HFF-Myc (cell line): ENCODE results near the gene MYBPHL.

Experiments
- DNase-seq: peaks from one replicate; pipeline ENCODE4 v3.0.0-alpha.2; 2011; ENCODE audit warnings: low read depth; ENCODE audit errors: extremely low read depth
- H3K4me3 ChIP-seq: replicated peaks from 2 replicates; pipeline ENCODE4 v1.5.1; 2011; ENCODE audit warnings: low read depth, mild to moderate bottlenecking, control low read depth, low read length
- TF ChIP-seq, protein P1 (sequence below): IDR thresholded peaks from 2 replicates; pipeline ENCODE4 v1.5.1; 2012; ENCODE audit warnings: mild to moderate bottlenecking, low read depth, low read length, control low read depth; ENCODE audit errors: missing control alignments

MYBPHL gene

DNA sequence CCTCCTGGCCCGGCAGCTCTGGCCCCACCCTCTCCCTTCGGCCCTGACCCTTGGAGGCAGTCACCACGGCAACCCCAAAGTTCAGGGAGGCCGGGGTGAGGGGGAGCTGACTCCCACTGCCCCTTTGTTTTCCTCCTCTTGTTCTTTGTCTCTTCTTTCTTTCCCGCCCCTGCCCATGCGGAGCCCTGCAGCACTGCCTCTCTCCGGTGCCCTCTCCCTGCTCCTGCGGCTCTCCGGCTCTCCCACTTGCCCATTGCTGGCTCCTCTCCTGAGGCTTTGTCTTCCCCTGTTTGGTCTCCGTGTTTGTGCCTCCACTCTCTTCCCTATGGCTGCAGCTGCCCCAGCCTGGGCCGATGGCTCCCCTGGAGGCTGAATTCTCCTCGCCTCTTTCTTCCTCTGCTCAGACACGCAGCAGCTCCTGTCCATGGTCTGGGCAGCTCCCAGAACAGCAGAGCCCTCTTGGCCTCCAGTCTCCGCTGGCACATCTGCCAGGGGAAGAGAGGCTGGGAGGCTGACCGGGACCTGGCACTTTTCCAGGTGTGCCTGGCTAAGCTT is 51.6 kb downstream of the MYBPHL start:
- no peak for DNase-seq
- H3K4me3 ChIP-seq: no peak overlapping the region
- TF ChIP-seq, protein P1, sequence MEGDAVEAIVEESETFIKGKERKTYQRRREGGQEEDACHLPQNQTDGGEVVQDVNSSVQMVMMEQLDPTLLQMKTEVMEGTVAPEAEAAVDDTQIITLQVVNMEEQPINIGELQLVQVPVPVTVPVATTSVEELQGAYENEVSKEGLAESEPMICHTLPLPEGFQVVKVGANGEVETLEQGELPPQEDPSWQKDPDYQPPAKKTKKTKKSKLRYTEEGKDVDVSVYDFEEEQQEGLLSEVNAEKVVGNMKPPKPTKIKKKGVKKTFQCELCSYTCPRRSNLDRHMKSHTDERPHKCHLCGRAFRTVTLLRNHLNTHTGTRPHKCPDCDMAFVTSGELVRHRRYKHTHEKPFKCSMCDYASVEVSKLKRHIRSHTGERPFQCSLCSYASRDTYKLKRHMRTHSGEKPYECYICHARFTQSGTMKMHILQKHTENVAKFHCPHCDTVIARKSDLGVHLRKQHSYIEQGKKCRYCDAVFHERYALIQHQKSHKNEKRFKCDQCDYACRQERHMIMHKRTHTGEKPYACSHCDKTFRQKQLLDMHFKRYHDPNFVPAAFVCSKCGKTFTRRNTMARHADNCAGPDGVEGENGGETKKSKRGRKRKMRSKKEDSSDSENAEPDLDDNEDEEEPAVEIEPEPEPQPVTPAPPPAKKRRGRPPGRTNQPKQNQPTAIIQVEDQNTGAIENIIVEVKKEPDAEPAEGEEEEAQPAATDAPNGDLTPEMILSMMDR: no peak

GRCh38 chr1:109254621-109255096 is 52.2 kb downstream of the MYBPHL start:
- DNase-seq: no peak
- TF ChIP-seq, protein P1: no peak
- H3K4me3 ChIP-seq: no peak overlapping the region

DNA sequence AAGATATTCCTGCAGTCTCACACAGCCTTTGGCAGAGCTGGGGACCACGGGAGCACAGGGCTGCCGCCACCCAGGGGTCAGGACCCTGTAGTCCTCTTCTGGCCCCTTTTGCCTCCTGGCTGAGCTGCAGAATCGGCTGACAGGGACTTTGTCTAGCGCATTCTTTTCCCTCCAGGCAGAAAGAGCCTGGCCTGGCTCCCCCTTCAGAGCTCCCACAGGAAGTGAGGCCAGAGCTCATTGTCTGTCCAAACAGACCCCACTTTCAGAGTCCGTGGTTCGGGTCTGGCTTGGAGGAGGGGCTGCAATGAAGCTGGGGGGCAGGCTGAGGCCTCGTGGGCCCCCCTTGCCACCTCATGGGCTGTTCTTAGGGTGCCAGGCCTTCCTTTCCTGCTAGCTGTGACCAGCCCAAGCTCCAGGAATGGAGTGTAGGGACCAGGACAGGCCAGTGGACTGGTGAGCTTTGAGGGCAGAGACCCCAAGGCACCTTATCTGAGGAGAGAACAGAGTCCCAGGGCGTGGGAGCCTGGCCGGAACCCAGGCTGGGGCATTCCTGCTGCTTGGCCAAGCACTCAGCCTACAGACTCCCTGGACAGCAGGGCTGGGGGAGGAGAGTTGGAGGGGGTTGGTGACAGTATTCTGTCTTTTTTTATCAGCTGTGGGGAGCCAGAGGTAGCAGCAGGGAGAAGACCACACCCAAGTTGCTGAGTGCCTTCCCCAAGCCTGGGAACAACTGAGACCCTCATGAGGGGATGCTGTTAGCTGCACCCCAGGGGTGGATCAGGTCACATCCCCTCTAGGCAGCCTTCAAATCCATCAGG is 52.8 kb downstream of the MYBPHL start:
- no peak for DNase-seq
- TF ChIP-seq, protein P1: no peak

DNA sequence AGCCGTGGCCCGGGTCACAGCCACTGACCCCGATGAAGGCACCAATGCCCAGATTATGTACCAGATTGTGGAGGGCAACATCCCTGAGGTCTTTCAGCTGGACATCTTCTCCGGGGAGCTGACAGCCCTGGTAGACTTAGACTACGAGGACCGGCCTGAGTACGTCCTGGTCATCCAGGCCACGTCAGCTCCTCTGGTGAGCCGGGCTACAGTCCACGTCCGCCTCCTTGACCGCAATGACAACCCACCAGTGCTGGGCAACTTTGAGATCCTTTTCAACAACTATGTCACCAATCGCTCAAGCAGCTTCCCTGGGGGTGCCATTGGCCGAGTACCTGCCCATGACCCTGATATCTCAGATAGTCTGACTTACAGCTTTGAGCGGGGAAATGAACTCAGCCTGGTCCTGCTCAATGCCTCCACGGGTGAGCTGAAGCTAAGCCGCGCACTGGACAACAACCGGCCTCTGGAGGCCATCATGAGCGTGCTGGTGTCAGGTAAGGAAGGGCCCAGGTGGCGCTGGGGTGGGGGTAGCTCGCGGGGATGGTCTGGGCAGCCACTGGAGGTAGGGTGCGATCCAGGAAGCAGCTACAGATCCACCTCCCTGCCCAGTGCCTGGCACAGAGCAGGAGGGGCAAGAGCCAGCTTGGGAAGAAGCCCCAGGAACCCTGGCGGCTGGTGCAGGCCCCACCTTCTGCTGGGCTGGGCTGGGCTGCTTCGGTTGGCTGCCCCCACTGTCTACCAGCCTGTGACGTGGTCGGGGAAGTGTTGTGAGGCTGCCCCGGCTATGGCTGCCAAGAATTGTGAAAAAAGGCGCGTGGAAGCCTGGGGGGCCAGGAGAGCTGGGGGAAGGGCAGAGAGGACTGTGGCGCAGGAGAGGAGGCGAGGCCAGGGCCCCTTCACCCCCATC is 53.7 kb downstream of the MYBPHL start:
- H3K4me3 ChIP-seq: no peak overlapping the region
- TF ChIP-seq, protein P1: no peak
- no peak for DNase-seq

More for the DNA sequence above, 52.8 kb downstream of the MYBPHL start:
- no peak overlapping the region for H3K4me3 ChIP-seq

- DNase-seq: no peak
- TF ChIP-seq, protein P1: no peak
Observed at GRCh38 chr1:109252167-109252892, 54.5 kb downstream of the MYBPHL start.

More at GRCh38 chr1:109252167-109252892, 54.5 kb downstream of the MYBPHL start:
- no peak overlapping the region for H3K4me3 ChIP-seq
